Measurements from ENCODE around the gene ENSA. TPM values are rescaled to one million over a fixed set of nuclear protein-coding genes. Genes with fewer than 3 reads are reported as not detected.
"Not testable (repeated sequence)": the region's sequence is repeated elsewhere in the genome, so short reads cannot be mapped to it uniquely, and the experiment has no call there.

Gene ENSA
- total RNA-seq, 1 donor from 2014 or later = 225 TPM

- no peak overlapping the region for H3K4me3 ChIP-seq (ENCODE audit: low read depth, low read length)
- DNase-seq (ENCODE audit: low read depth) = no peak
Measured at GRCh38 chr1:150626150-150626549, 3.3 kb downstream of the ENSA start.

GRCh38 chr1:150624546-150624945, 4.9 kb downstream of the ENSA start:
- DNase-seq (ENCODE audit: low read depth); H3K4me3 ChIP-seq (ENCODE audit: low read depth, low read length): not testable (repeated sequence)

More at GRCh38 chr1:150626150-150626549, 3.3 kb downstream of the ENSA start:
- TF ChIP-seq CTCF (conservative IDR thresholded peaks at IDR 0.05; ENCODE audit: low read depth, low read length) = no peak

GRCh38 chr1:150624134-150624533, 5.3 kb downstream of the ENSA start:
- not testable (repeated sequence) for DNase-seq (ENCODE audit: low read depth); H3K4me3 ChIP-seq (ENCODE audit: low read depth, low read length)

- DNase-seq (ENCODE audit: low read depth) = no peak
- no peak for TF ChIP-seq CTCF (conservative IDR thresholded peaks at IDR 0.05; ENCODE audit: low read depth, low read length)
Measured at GRCh38 chr1:150622303-150622975, 7.0 kb downstream of the ENSA start.

GRCh38 chr1:150621497-150622302, 7.7 kb downstream of the ENSA start:
- DNase-seq (ENCODE audit: low read depth) = no peak
- H3K4me3 ChIP-seq (ENCODE audit: low read depth, low read length) = no peak overlapping the region
- peak; percentile 76 for TF ChIP-seq CTCF (conservative IDR thresholded peaks at IDR 0.05; ENCODE audit: low read depth, low read length)

More at GRCh38 chr1:150622303-150622975, 7.0 kb downstream of the ENSA start:
- H3K4me3 ChIP-seq (ENCODE audit: low read depth, low read length) = no peak overlapping the region

GRCh38 chr1:150620919-150621318, 8.5 kb downstream of the ENSA start:
- no peak for DNase-seq (ENCODE audit: low read depth)
- H3K4me3 ChIP-seq (ENCODE audit: low read depth, low read length) = no peak overlapping the region
- no peak for TF ChIP-seq CTCF (conservative IDR thresholded peaks at IDR 0.05; ENCODE audit: low read depth, low read length)

GRCh38 chr1:150619576-150620509, 9.6 kb downstream of the ENSA start:
- no peak for DNase-seq (ENCODE audit: low read depth)
- peak; percentile 46 for TF ChIP-seq CTCF (conservative IDR thresholded peaks at IDR 0.05; ENCODE audit: low read depth, low read length)
- H3K4me3 ChIP-seq (ENCODE audit: low read depth, low read length) = no peak overlapping the region
